ENCODE data around the gene CACNA1A.
"Not testable (repeated sequence)": the region's sequence is repeated elsewhere in the genome, so short reads cannot be mapped to it uniquely, and the experiment has no call there.

CACNA1A gene

GRCh38 chr19:13206587-13206986 is 299.7 kb downstream of the CACNA1A start:
- no peak overlapping the region for H3K27ac ChIP-seq
- TF ChIP-seq ZFX (IDR thresholded peaks at IDR 0.05) (no peak), CTCF (conservative IDR thresholded peaks at IDR 0.05) (no peak)

GRCh38 chr19:13202112-13202511 is 304.2 kb downstream of the CACNA1A start:
- not testable (repeated sequence) for H3K27ac ChIP-seq

GRCh38 chr19:13198634-13199033 is 307.6 kb downstream of the CACNA1A start:
- TF ChIP-seq CTCF (conservative IDR thresholded peaks at IDR 0.05): no peak
- TF ChIP-seq ZFX (IDR thresholded peaks at IDR 0.05): no peak
- no peak overlapping the region for H3K27ac ChIP-seq

- TF ChIP-seq ZFX (IDR thresholded peaks at IDR 0.05): no peak
- no peak for TF ChIP-seq CTCF (conservative IDR thresholded peaks at IDR 0.05)
- no peak overlapping the region for H3K27ac ChIP-seq
These were observed 310.6 kb downstream of the CACNA1A start for GRCh38 chr19:13195678-13196077.

- no peak overlapping the region for H3K27ac ChIP-seq
- TF ChIP-seq CTCF (conservative IDR thresholded peaks at IDR 0.05) (no peak), ZFX (IDR thresholded peaks at IDR 0.05) (no peak)
These were observed 315.3 kb downstream of the CACNA1A start for GRCh38 chr19:13190781-13191540.

- TF ChIP-seq ZFX (IDR thresholded peaks at IDR 0.05) (no peak), CTCF (conservative IDR thresholded peaks at IDR 0.05) (no peak)
- no peak overlapping the region for H3K27ac ChIP-seq
These were observed 316.7 kb downstream of the CACNA1A start for GRCh38 chr19:13189600-13189999.

- no peak for TF ChIP-seq ZFX (IDR thresholded peaks at IDR 0.05)
- TF ChIP-seq CTCF (conservative IDR thresholded peaks at IDR 0.05): no peak
- H3K27ac ChIP-seq: no peak overlapping the region
These were observed 318.9 kb downstream of the CACNA1A start for GRCh38 chr19:13187419-13187818.

GRCh38 chr19:13186688-13187087 is 319.6 kb downstream of the CACNA1A start:
- H3K27ac ChIP-seq: not testable (repeated sequence)

- not testable (repeated sequence) for H3K27ac ChIP-seq
These were observed 320.3 kb downstream of the CACNA1A start for GRCh38 chr19:13185763-13186657.

- H3K27ac ChIP-seq: not testable (repeated sequence)
These were observed 321.4 kb downstream of the CACNA1A start for GRCh38 chr19:13184926-13185325.

Data from C4-2B (cell line).